HG03460 (cell line): ENCODE results near the gene EHBP1.

Source experiments
- ATAC-seq: cut with Tn5 transposase; IDR thresholded peaks from one replicate; pipeline ENCODE4 v1.9.1; 2021; ENCODE audit not compliant: unreplicated experiment

Gene EHBP1

GRCh38 chr2:63047321-63048279 lies 342.1 kb downstream of the EHBP1 start:
- no peak for ATAC-seq

DNA sequence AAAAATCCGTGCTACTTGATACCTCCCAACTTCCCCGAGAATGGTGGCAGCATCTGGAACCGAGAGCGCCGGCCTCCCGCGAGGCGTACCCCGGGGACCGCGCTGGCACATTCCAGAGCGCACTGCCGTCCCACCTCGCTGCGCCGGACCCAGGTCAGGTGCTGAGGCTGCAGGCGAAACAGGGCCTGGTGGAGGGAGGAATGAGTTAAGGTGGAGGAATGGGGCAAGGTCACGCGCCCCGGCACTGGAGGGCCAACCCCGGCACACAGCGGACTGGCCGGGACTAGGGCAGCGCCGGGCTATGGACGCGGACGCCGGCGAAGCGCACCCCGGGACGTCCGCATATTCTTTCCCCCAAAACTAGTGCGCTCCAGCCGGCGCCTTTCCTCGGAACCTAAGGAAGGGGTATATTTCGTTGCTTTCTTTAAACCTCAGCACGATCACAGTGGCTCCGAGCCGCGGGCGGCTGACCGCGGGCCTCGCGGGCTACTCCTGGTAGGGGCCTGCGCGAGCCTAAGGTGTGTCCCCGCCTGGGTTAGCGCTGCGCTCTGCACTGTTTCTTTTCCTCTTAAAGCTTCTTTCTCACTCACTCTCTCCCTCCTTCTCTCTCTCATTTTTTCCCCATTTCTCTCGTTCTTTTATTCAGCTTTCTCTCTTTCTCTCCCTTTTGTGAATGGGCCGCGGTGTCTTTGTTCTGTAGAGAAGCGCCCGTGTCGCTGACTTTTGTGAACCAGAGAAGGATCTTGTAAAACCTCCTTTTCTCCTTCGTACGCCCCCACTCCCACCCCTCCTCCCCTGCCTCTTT lies 343.1 kb downstream of the EHBP1 start:
- ATAC-seq = no peak

GRCh38 chr2:63049211-63049969 lies 343.9 kb downstream of the EHBP1 start:
- ATAC-seq = no peak

GRCh38 chr2:63049970-63050333 lies 344.4 kb downstream of the EHBP1 start:
- peak; percentile 24 for ATAC-seq

- ATAC-seq = peak; percentile 74
Measured at GRCh38 chr2:63050334-63051041, 345.0 kb downstream of the EHBP1 start, which contains the start of gene OTX1. Gene OTX1, plus strand, starts transcription at chr2:63050830. Its CDS starts 2,161 bp downstream, at chr2:63052991.

- ATAC-seq = no peak
Measured at GRCh38 chr2:63051042-63051794, 345.7 kb downstream of the EHBP1 start.

GRCh38 chr2:63051795-63052333 lies 346.4 kb downstream of the EHBP1 start:
- ATAC-seq = no peak

GRCh38 chr2:63052411-63053080 lies 347.0 kb downstream of the EHBP1 start:
- ATAC-seq = no peak

- ATAC-seq = no peak
Measured at GRCh38 chr2:63053081-63053888, 347.8 kb downstream of the EHBP1 start.

DNA sequence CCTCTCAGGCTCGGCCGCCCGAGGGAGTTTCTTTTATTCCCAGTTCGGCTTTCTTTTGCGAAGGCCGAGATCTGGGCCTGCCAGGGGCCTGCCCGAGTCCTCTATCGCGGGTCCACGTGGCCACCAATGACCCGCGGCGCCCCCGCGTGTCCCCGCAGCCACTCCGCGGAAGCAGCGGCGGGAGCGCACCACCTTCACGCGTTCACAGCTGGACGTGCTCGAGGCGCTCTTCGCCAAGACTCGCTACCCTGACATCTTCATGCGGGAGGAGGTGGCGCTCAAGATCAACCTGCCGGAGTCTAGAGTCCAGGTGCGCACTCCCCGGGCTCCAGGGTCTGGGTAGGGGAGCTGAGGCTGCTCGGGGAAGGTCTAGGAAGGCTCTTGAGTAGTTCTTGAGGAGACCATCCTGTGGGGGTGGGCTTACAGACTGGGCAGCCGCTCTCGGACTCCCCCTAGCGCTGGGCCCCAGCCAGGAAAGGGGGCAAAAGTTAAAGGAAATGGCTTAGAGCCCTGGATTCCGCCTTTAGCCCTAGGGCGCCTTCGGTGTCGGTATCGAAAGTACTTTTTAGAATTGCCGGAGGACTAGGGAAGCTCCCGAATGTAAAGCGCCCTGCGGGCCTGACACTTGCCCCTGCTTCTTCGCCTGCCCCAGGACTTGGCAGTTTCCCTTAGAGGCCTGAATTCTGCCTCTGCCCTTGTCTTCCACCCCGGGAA lies 348.5 kb downstream of the EHBP1 start:
- ATAC-seq = no peak

DNA sequence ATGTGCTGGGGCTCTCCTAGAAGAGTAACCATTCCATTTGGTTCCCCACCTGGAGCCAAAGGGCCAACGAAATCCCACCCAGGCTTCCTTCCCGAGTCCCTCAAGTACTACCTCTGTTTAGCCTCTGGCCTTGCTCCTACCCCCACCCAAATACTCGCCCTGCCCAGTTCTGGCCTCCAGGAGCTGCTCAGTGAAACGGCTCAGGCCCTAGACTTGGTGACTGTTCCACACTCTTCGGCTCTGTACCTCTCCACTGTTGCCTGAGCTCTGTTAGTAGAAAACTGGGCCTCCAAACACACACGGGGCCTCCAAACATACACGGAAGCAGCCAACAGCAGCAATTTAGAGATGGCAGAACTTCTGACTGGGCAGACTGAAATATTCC lies 349.3 kb downstream of the EHBP1 start:
- no peak for ATAC-seq

DNA sequence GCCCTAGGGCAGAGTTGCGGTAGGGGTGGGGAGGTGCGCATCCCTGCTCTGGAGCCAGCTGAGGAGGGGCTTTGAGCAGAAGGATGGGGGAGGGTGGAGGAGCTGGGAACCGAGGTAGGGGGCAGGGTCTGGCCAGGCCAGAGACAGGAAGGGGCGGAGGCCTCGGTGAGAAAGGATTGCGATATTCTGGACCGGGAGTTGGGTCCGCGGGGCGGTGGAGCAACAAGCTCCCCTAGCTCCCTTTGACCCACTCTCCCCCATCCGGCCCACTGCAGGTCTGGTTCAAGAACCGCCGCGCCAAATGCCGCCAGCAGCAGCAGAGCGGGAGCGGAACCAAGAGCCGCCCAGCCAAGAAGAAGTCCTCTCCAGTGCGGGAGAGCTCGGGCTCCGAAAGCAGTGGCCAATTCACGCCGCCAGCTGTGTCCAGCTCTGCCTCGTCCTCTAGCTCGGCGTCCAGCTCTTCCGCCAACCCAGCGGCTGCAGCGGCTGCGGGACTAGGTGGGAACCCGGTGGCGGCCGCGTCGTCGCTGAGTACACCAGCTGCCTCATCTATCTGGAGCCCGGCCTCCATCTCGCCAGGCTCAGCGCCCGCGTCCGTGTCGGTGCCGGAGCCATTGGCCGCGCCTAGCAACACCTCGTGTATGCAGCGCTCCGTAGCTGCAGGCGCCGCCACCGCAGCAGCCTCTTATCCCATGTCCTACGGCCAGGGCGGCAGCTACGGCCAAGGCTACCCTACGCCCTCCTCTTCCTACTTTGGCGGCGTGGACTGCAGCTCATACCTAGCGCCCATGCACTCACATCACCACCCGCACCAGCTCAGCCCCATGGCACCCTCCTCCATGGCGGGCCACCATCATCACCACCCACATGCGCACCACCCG lies 350.0 kb downstream of the EHBP1 start:
- no peak for ATAC-seq

DNA sequence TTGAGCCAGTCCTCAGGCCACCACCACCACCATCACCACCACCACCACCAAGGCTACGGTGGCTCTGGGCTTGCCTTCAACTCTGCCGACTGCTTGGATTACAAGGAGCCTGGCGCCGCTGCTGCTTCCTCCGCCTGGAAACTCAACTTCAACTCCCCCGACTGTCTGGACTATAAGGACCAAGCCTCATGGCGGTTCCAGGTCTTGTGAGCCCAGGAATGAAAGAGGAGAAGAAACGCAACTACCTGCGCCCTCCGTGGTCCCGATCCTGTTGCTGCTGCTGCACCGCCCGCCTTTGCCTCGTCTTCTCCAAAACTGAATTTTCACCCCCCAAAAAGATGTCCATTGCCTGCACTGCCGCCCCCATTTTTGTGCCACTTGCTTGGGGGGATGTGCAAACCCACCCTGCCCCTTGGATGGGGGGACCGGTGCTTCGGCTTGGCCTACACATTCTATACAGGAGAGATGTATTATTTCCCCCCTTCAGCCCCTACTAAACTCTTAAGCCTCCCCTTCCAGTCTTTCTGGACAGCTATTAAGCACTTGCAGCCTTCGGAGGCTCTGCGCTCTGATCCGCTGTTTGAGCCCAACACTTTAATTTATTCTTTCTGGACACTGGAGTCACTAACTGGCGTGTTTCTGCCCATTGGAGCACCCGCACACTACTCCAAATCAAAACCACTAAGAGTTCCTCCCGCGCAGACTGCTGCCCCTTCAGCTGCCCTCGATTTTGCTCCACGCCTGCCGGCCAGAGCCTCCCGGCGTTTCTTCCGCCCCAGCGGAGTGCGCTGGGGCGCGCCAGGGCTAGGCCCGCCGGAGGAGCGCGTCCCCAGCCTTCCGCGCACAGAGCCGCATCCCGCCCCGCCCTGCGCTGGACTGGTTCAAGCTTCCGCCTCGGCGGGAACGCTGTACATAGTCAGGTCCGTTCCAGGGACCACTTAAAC lies 350.9 kb downstream of the EHBP1 start:
- ATAC-seq = no peak

DNA sequence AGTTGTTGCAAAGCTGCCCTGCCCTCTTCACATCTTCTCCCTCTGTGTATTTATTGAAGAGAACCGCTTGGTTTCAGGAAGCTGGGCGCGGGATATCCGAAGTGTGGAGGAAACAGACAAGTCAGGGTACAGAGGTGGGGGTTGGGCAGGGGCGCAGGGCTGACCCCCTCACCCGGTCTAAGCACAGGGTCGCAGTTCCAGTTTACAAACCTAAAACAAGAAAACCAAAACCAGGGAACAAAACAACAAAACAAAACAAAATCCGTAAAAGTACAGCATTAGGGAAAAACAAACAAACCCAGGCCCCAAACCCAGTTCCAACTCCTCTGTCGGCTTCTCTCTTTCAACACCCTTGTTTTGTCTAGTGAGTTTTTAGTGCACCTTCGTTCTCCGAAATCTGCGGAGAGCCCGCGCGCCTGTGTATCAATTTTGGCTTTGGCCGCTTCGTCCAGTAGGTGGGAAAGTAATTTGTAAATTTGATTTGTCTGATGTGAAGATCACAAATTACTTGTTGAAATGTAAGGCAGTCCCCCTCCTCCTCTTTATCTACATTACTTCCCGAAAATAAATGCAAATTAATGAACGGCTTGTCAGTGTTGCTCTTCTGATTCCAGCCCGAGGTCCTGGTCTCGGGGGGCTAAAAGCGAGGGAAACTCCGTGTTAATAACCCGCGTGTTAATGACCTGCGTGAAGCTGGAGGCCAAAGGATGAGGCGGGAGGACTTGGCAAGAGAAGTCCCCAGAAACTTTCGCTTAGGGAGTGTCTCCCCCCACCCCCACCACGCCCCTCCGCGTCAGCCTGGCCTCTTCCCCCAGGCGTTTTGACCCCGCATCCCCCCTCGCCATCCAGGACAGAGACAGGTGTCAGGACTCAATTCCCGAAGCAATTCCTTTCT lies 352.0 kb downstream of the EHBP1 start:
- ATAC-seq = no peak
